Ovary (tissue), 3 donors: ENCODE data around the gene PLCG1.

Experiments used
- POLR2A ChIP-seq: fragments of 450-650 bp; IDR thresholded peaks from one replicate; pipeline ENCODE4 v1.6.1; 2017; ENCODE audit warnings: antibody characterized with exemption, mild to moderate bottlenecking, moderate library complexity
- TF ChIP-seq, protein P1 (sequence below), 3 donors: fragments of 450-650 bp in 2 of 3; fragments of 200-600 bp in 1 of 3; IDR thresholded peaks; one replicate each; pipeline versions ENCODE4 v1.5.1 to v1.8.0; 2016 to 2022; ENCODE audit warnings: antibody characterized with exemption in 3 of 3, mild to moderate bottlenecking in 1 of 3
- donor health status: DM: no; HTN: no; CAD: no.

DNA sequence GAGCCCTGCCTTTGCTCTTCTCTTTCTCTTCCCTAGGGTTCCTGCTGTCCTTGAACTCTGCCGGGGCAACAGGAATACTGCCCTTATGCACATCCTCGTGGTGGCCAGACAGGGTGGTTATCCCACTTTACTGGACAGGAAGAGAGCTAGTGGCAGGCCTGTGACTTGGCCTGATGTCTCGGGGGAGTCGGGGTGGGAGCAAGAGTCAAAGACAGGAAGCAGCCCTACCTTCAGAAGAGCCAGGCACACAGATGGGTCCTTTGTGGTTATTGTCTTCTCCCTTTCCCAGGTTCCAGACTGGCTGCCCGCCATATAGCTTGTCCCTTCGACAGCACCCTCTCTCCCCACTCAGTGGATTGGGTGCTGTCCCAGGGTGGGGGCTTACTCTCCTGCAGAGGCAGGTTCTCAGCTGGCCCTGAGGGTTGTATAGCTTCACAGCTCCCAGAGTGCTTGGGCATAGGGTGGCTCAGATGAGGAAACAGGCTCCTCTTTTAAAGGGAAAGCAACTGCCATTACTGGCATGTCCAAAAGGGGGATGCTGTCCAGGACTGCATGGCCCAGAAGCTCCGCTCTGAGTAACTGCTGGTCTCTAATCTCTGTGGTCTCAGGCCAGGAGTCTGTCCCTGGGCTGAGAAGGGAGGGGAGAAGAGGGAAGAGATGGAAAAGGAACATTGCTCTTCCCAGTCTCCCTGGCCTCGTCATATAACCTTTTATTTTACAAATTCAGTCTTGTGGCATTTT is 17.3 kb downstream of the PLCG1 start:
- TF ChIP-seq, protein P1, sequence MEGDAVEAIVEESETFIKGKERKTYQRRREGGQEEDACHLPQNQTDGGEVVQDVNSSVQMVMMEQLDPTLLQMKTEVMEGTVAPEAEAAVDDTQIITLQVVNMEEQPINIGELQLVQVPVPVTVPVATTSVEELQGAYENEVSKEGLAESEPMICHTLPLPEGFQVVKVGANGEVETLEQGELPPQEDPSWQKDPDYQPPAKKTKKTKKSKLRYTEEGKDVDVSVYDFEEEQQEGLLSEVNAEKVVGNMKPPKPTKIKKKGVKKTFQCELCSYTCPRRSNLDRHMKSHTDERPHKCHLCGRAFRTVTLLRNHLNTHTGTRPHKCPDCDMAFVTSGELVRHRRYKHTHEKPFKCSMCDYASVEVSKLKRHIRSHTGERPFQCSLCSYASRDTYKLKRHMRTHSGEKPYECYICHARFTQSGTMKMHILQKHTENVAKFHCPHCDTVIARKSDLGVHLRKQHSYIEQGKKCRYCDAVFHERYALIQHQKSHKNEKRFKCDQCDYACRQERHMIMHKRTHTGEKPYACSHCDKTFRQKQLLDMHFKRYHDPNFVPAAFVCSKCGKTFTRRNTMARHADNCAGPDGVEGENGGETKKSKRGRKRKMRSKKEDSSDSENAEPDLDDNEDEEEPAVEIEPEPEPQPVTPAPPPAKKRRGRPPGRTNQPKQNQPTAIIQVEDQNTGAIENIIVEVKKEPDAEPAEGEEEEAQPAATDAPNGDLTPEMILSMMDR (IDR thresholded peaks at IDR 0.05), result no peak
- TF ChIP-seq POLR2A, result no peak
